HPDE6-E6E7 (cell line): ENCODE measurements around the gene WDR83.
A peak's percentile ranks its signal among the peaks of the same experiment; 100 is the strongest.
"Not testable (repeated sequence)": the region's sequence is repeated elsewhere in the genome, so short reads cannot be mapped to it uniquely, and the experiment has no call there.

ENCODE experiments used
- DNase-seq: peaks from one replicate; pipeline ENCODE4 v3.0.0; 2011; ENCODE audit warnings: missing footprints; ENCODE audit errors: extremely low spot score

Gene WDR83

GRCh38 chr19:12666265-12667048 is at the start of gene WDR83, which contains the start of gene MAN2B1:
Gene WDR83 (plus strand): TSS chr19:12666807. CDS start chr19:12669791, 2,984 bp downstream.
Gene MAN2B1 (minus strand): TSS chr19:12666742. CDS start chr19:12666701, 41 bp downstream.
- DNase-seq, result peak; percentile 82

GRCh38 chr19:12617646-12618045 is 49.0 kb upstream of the WDR83 start:
- no peak for DNase-seq

GRCh38 chr19:12621253-12622024 is 45.2 kb upstream of the WDR83 start:
- DNase-seq, result not testable (repeated sequence)

GRCh38 chr19:12623361-12624031 is 43.1 kb upstream of the WDR83 start:
- DNase-seq, result no peak

- DNase-seq, result no peak
These were observed 39.6 kb upstream of the WDR83 start for GRCh38 chr19:12626958-12627357.

GRCh38 chr19:12628040-12629022 is 38.3 kb upstream of the WDR83 start:
- DNase-seq, result no peak

- DNase-seq, result no peak
These were observed 37.4 kb upstream of the WDR83 start for GRCh38 chr19:12629215-12629614.

GRCh38 chr19:12636631-12637030 is 30.0 kb upstream of the WDR83 start:
- DNase-seq, result no peak

GRCh38 chr19:12638611-12639182 is 27.9 kb upstream of the WDR83 start:
- DNase-seq, result no peak

- DNase-seq, result peak; percentile 81
These were observed 26.6 kb upstream of the WDR83 start for GRCh38 chr19:12639901-12640613.

GRCh38 chr19:12641456-12641855 is 25.2 kb upstream of the WDR83 start:
- no peak for DNase-seq

- no peak for DNase-seq
These were observed 24.1 kb upstream of the WDR83 start for GRCh38 chr19:12642506-12642905.

GRCh38 chr19:12643716-12644115 is 22.9 kb upstream of the WDR83 start:
- DNase-seq, result not testable (repeated sequence)

- DNase-seq, result no peak
These were observed 20.1 kb upstream of the WDR83 start for GRCh38 chr19:12646551-12646950.

GRCh38 chr19:12647047-12647446 is 19.6 kb upstream of the WDR83 start:
- DNase-seq, result no peak

- DNase-seq, result no peak
These were observed 19.0 kb upstream of the WDR83 start for GRCh38 chr19:12647490-12648071.

GRCh38 chr19:12648088-12648487 is 18.5 kb upstream of the WDR83 start:
- no peak for DNase-seq

- DNase-seq, result no peak
These were observed 16.7 kb upstream of the WDR83 start for GRCh38 chr19:12649941-12650340.

- DNase-seq, result no peak
These were observed 14.4 kb upstream of the WDR83 start for GRCh38 chr19:12652219-12652618.

- DNase-seq, result no peak
These were observed 11.1 kb upstream of the WDR83 start for GRCh38 chr19:12655546-12655945.
